Ovary (tissue), 9 donors: Measurements from ENCODE around the gene EWSR1. TPM values are rescaled to one million over a fixed set of nuclear protein-coding genes. Genes with fewer than 3 reads are reported as not detected.
"Not testable (repeated sequence)": the region's sequence is repeated elsewhere in the genome, so short reads cannot be mapped to it uniquely, and the experiment has no call there.

Source experiments
- DNase-seq, 5 donors: peaks; one replicate each; pipeline ENCODE4 v3.0.0-alpha.2; 2019 to 2020
- H3K27ac ChIP-seq, 2 donors: fragments of 200-600 bp; one replicate each; pipeline versions ENCODE4 v1.5.1 to v1.8.0; 2019 to 2022
- H3K27me3 ChIP-seq: fragments of 200-600 bp; one replicate; pipeline ENCODE4 v1.8.0; 2022
- H3K36me3 ChIP-seq: fragments of 200-600 bp; sonication (generic); one replicate; pipeline ENCODE4 v1.5.1; 2019
- H3K4me1 ChIP-seq: one replicate; pipeline ENCODE4 v1.8.1; 2013; ENCODE audit warnings: mild to moderate bottlenecking, moderate library complexity; ENCODE audit not compliant: insufficient read depth
- H3K4me3 ChIP-seq: fragments of 200-600 bp; sonication (generic); one replicate; pipeline ENCODE4 v1.5.1; 2017
- H3K9me3 ChIP-seq, 2 donors: fragments of 200-600 bp in 1 of 2; sonication (generic) in 1 of 2; one replicate each; pipeline versions ENCODE4 v1.5.1 to v1.8.1; 2013 to 2019; ENCODE audit warnings: mild to moderate bottlenecking in 1 of 2, moderate library complexity in 1 of 2
- CTCF ChIP-seq, 3 donors: fragments of 450-650 bp in 2 of 3; fragments of 200-600 bp in 1 of 3; IDR thresholded peaks; one replicate each; pipeline versions ENCODE4 v1.5.1 to v1.8.0; 2016 to 2022; ENCODE audit warnings: antibody characterized with exemption in 3 of 3, mild to moderate bottlenecking in 1 of 3
- EP300 ChIP-seq: sonication (generic); formaldehyde crosslinking; IDR thresholded peaks from one replicate; pipeline ENCODE4 v1.6.1; 2017; ENCODE audit warnings: antibody characterized with exemption
- POLR2A ChIP-seq: fragments of 450-650 bp; IDR thresholded peaks from one replicate; pipeline ENCODE4 v1.6.1; 2017; ENCODE audit warnings: antibody characterized with exemption, mild to moderate bottlenecking, moderate library complexity
- WGBS, 3 donors: extraction: QIAGEN DNeasy Blood & Tissue Kit in 1 of 3; methylation state at CpG; one replicate each; pipeline versions ENCODE4 v1.1.5 to v1.1.7; 2013 to 2017; 5-methylcytosine and 5-hydroxymethylcytosine counted together
- intact Hi-C, 4 donors: fragments of 100-400 bp; cut with DNase I; formaldehyde crosslinking; loops; one replicate each; pipeline versions ENCODE4 v1.11.0 to v1.15.1; 2022 to 2023
- polyA plus RNA-seq, 2 donors: library from polyadenylated mRNA; stranded (reverse); fragments of 200-250 nt in 1 of 2; fragments of 350-450 nt in 1 of 2; fragmentation: Illumina TruSeq in 1 of 2; extraction: RNeasy Lipid Tissue Mini Kit (QIAGEN cat#74804) in 1 of 2; gene quantifications; one replicate each; pipeline ENCODE4 v1.2.3, GENCODE V29; 2013 to 2014
- total RNA-seq, 7 donors: library from RNA; depleted of rRNA in 2 of 7; stranded (reverse); fragments of >200 nt in 2 of 7; fragmentation: NEBNext Ultra II Directional in 3 of 7; extraction: Animal tissue kit (Norgen Biotek cat#: 25700) in 3 of 7; gene quantifications; one replicate each; pipeline versions ENCODE4 v1.1.0 to v1.2.4, GENCODE V29; 2016 to 2023
- donor health status: DM: no; HTN: no; CAD: no; lungs with moderate emphysema.
- donor health status: DM: no; HTN: no; CAD: no.
- donor health status: Bipolar disorder and iron deficiency.
- donor health status: DM: yes; HTN: yes; CAD: no.
- donor health status: DM: no; HTN: no; CAD: no.
- donor health status: DM: yes; HTN: yes; CAD: no.

EWSR1 gene
- total and polyA plus RNA-seq, 9 donors: 127 to 191 (median 170) TPM

GRCh38 chr22:29342577-29343312, 74.7 kb downstream of the EWSR1 start:
- no peak for DNase-seq
- H3K9me3 ChIP-seq: no peaks in the 10 kb centered on the region
- intact Hi-C loops: no loop called here
- no peak overlapping the region for H3K27ac ChIP-seq
- no peak overlapping the region for H3K4me3 ChIP-seq
- no peaks in the 10 kb centered on the region for H3K36me3 ChIP-seq
- no peak for TF ChIP-seq EP300
- no peak for TF ChIP-seq POLR2A
- no peaks in the 10 kb centered on the region for H3K4me1 ChIP-seq
- 87 to 92% (median 90%) methylated on average over 10 of the region's 10 CpGs for WGBS, 3 donors
- no peaks in the 10 kb centered on the region for H3K27me3 ChIP-seq

- TF ChIP-seq POLR2A: no peak
- no peak for TF ChIP-seq CTCF (IDR thresholded peaks at IDR 0.05)
- no peak for TF ChIP-seq EP300
- Histone ChIP-seq H3K36me3 (no peaks in the 10 kb centered on the region), H3K27ac (no peak overlapping the region), H3K27me3 (no peaks in the 10 kb centered on the region), H3K4me1 (no peaks in the 10 kb centered on the region), H3K4me3 (no peak overlapping the region), H3K9me3 (no peaks in the 10 kb centered on the region)
- no peak for DNase-seq
- intact Hi-C loops: no loop called here
- 62 to 72% (median 66%) methylated on average over 7 of the region's 7 CpGs for WGBS, 3 donors
These were observed 75.3 kb downstream of the EWSR1 start for GRCh38 chr22:29343313-29343805.

GRCh38 chr22:29344137-29344536, 76.1 kb downstream of the EWSR1 start:
- no peak overlapping the region for H3K27ac ChIP-seq
- H3K4me3 ChIP-seq: no peak overlapping the region
- WGBS, 3 donors: 26 to 34% (median 33%) methylated on average over 5 of the region's 5 CpGs
- no peaks in the 10 kb centered on the region for H3K9me3 ChIP-seq
- no peaks in the 10 kb centered on the region for H3K36me3 ChIP-seq
- TF ChIP-seq EP300 (no peak), POLR2A (no peak), CTCF (IDR thresholded peaks at IDR 0.05) (no peak)
- DNase-seq: peak in 3 of 5 donors; percentile 45 to 76 (median 49)
- intact Hi-C loops: no loop called here
- H3K4me1 ChIP-seq: no peaks in the 10 kb centered on the region
- no peaks in the 10 kb centered on the region for H3K27me3 ChIP-seq

GRCh38 chr22:29344889-29345288, 76.8 kb downstream of the EWSR1 start:
- H3K4me3 ChIP-seq, H3K27ac ChIP-seq, DNase-seq, H3K27me3 ChIP-seq, intact Hi-C loops, H3K36me3 ChIP-seq, H3K4me1 ChIP-seq, H3K9me3 ChIP-seq: not testable (repeated sequence)
- 67 to 82% (median 74%) methylated on average over 5 of the region's 5 CpGs for WGBS, 3 donors

- Histone ChIP-seq H3K9me3 (no peaks in the 10 kb centered on the region), H3K4me3 (no peak overlapping the region), H3K4me1 (no peaks in the 10 kb centered on the region), H3K36me3 (no peaks in the 10 kb centered on the region), H3K27ac (no peak overlapping the region), H3K27me3 (no peaks in the 10 kb centered on the region)
- intact Hi-C loops: no loop called here
- TF ChIP-seq EP300: no peak
- no peak for TF ChIP-seq CTCF (IDR thresholded peaks at IDR 0.05)
- TF ChIP-seq POLR2A: no peak
- DNase-seq: no peak
These were observed 77.9 kb downstream of the EWSR1 start for GRCh38 chr22:29345932-29346331.
